Endodermal cell (in vitro differentiated cells): ENCODE data around the gene TIPIN. TPM values are rescaled to one million over a fixed set of nuclear protein-coding genes. Genes with fewer than 3 reads are reported as not detected.

ENCODE experiments used
- DNase-seq: peaks from one replicate; pipeline ENCODE4 v3.0.0-alpha.2; 2017
- H3K27ac ChIP-seq: 2 replicates; pipeline ENCODE4 v1.5.1; 2013; ENCODE audit warnings: mild to moderate bottlenecking, low read depth, low read length, moderate library complexity
- H3K27me3 ChIP-seq: 2 replicates; pipeline ENCODE4 v1.6.1; 2013; ENCODE audit warnings: mild to moderate bottlenecking, low read length, moderate library complexity; ENCODE audit not compliant: insufficient read depth, control insufficient read depth, poor library complexity, severe bottlenecking
- H3K36me3 ChIP-seq: 2 replicates; pipeline ENCODE4 v1.7.0; 2013; ENCODE audit warnings: mild to moderate bottlenecking, low read length, moderate library complexity; ENCODE audit not compliant: control insufficient read depth, insufficient read depth
- H3K4me1 ChIP-seq: one replicate; pipeline ENCODE4 v1.7.0; 2013; ENCODE audit warnings: low read length; ENCODE audit not compliant: control insufficient read depth, insufficient read depth
- H3K4me3 ChIP-seq: 2 replicates; pipeline ENCODE4 v1.5.1; 2013; ENCODE audit warnings: mild to moderate bottlenecking, low read length, moderate library complexity
- H3K9ac ChIP-seq: 2 replicates; pipeline ENCODE4 v1.6.1; 2013; ENCODE audit warnings: mild to moderate bottlenecking, low read length, moderate library complexity; ENCODE audit not compliant: poor library complexity, severe bottlenecking; ENCODE audit errors: extremely low read depth
- H3K9me3 ChIP-seq: 2 replicates; pipeline ENCODE4 v1.6.1; 2013; ENCODE audit warnings: mild to moderate bottlenecking, low read length, moderate library complexity; ENCODE audit not compliant: control insufficient read depth
- H3K27ac Mint-ChIP-seq: 2 replicates; pipeline ENCODE4 v1.8.0; 2020; ENCODE audit warnings: mixed read lengths
- H3K27me3 Mint-ChIP-seq: 2 replicates; pipeline ENCODE4 v1.8.0; 2021; ENCODE audit warnings: mild to moderate bottlenecking, mixed read lengths; ENCODE audit not compliant: insufficient read depth
- H3K36me3 Mint-ChIP-seq: 2 replicates; pipeline ENCODE4 v1.8.0; 2020; ENCODE audit warnings: low read depth, mixed read lengths
- H3K4me1 Mint-ChIP-seq: 2 replicates; pipeline ENCODE4 v1.8.0; 2020; ENCODE audit warnings: mixed read lengths
- H3K4me3 Mint-ChIP-seq: 2 replicates; pipeline ENCODE4 v1.8.0; 2020; ENCODE audit warnings: mild to moderate bottlenecking, moderate library complexity, mixed read lengths
- H3K9me3 Mint-ChIP-seq: 2 replicates; pipeline ENCODE4 v1.8.0; 2020; ENCODE audit warnings: mild to moderate bottlenecking, mixed read lengths
- CTCF ChIP-seq: fragments of 200-600 bp; sonication (generic); conservative IDR thresholded peaks from 2 replicates; pipeline ENCODE4 v1.5.0; 2021; ENCODE audit warnings: antibody characterized with exemption, mild to moderate bottlenecking
- WGBS, 2 experiments: methylation state at CpG; one replicate each; pipeline versions ENCODE4 v1.1.5 to v1.1.7; 2013; ENCODE audit warnings: missing lambda C conversion rate in 2 of 2, mixed read lengths in 1 of 2; ENCODE audit not compliant: insufficient coverage in 1 of 2, insufficient read length in 1 of 2; 5-methylcytosine and 5-hydroxymethylcytosine counted together
- total RNA-seq, 2 donors: library from RNA; stranded (reverse); fragmentation: NEBNext Ultra II Directional in 1 of 2; extraction: Animal tissue kit (Norgen Biotek cat#: 25700) in 1 of 2; gene quantifications; 2 replicates in 1 of 2; 3 replicates in 1 of 2; pipeline ENCODE4 v1.2.1, GENCODE V29; 2021

The TIPIN gene
- total RNA-seq, 2 donors from 2014 or later, result 19.7 to 25.5 TPM

- Histone ChIP-seq H3K36me3 (no peaks in the 10 kb centered on the region), H3K27me3 (no peaks in the 10 kb centered on the region), H3K9ac (no peak overlapping the region), H3K27ac (no peak overlapping the region), H3K4me1 (peaks cover 9% of the 10 kb centered on the region), H3K4me3 (no peak overlapping the region), H3K9me3 (no peaks in the 10 kb centered on the region)
- H3K27me3 Mint-ChIP-seq, result peaks cover 3% of the 10 kb centered on the region
- H3K9me3 Mint-ChIP-seq, result no peaks in the 10 kb centered on the region
- WGBS, 2 experiments, result 21% methylated on average over 6 of the region's 6 CpGs; no CpG with 5 or more reads in 1 of the 2 experiments
- H3K4me3 Mint-ChIP-seq, result no peak overlapping the region
- peak; percentile 80 for TF ChIP-seq CTCF
- H3K4me1 Mint-ChIP-seq, result peaks cover 11% of the 10 kb centered on the region
- no peaks in the 10 kb centered on the region for H3K36me3 Mint-ChIP-seq
- no peak overlapping the region for H3K27ac Mint-ChIP-seq
- DNase-seq, result no peak
Measured at GRCh38 chr15:66287461-66288057, 68.9 kb downstream of the TIPIN start.

Other genes with a start within 250 kb of the TIPIN start
- 1 to 10 TPM in 1 of 2 donors, under 1 TPM in 1; 0.73 to 1.2 TPM for gene MEGF11, start 102.9 kb downstream of the TIPIN start, total RNA-seq
- gene DIS3L, start 63.1 kb downstream of the TIPIN start, total RNA-seq, result 10 to 100 TPM; 26.3 to 38.4 TPM
- 10 to 100 TPM; 73.7 to 81.2 TPM for gene MAP2K1, start 30.2 kb upstream of the TIPIN start, total RNA-seq
- 10 to 100 TPM; 25.4 to 27.4 TPM for gene SNAPC5, start 141.1 kb upstream of the TIPIN start, total RNA-seq
- gene RPL4, start 148.2 kb upstream of the TIPIN start, total RNA-seq, result 1,000 to 10,000 TPM; 2,700 to 3,227 TPM
- gene ZWILCH, start 148.6 kb upstream of the TIPIN start, total RNA-seq, result 10 to 100 TPM; 37.3 to 44.2 TPM
- under 1 TPM; 0.51 to 0.77 TPM for gene LCTL, start 209.3 kb upstream of the TIPIN start, total RNA-seq